Head of caudate nucleus (tissue), 42 donors: ENCODE measurements around the gene APPL2.

Experiments used
- DNase-seq, 42 donors: peaks; one replicate each; pipeline versions ENCODE4 v3.0.0 to v3.0.0-alpha.2; 2020 to 2021; ENCODE audit warnings: mixed read lengths in 7 of 42
- intact Hi-C: fragments of 100-400 bp; cut with DNase I; formaldehyde crosslinking; loops from one replicate; pipeline ENCODE4 v1.15.0; 2022

APPL2 gene

GRCh38 chr12:105226219-105226618, 9.8 kb downstream of the APPL2 start:
- intact Hi-C loops, result no loop called here
- DNase-seq, result peak; percentile 26 to 87 (median 68)

GRCh38 chr12:105225505-105226015, 10.4 kb downstream of the APPL2 start:
- intact Hi-C loops, result no loop called here
- DNase-seq, result no peak

- DNase-seq, result no peak
- intact Hi-C loops, result no loop called here
Measured at GRCh38 chr12:105224399-105224798, 11.6 kb downstream of the APPL2 start.

- no peak for DNase-seq
- intact Hi-C loops, result no loop called here
Measured at GRCh38 chr12:105223884-105224283, 12.1 kb downstream of the APPL2 start.

GRCh38 chr12:105223352-105223845, 12.6 kb downstream of the APPL2 start:
- intact Hi-C loops, result no loop called here
- DNase-seq, result no peak

- intact Hi-C loops, result no loop called here
- peak in 1 of 42 donors; percentile 22 for DNase-seq
Measured at GRCh38 chr12:105222726-105223351, 13.1 kb downstream of the APPL2 start.

GRCh38 chr12:105222284-105222655, 13.7 kb downstream of the APPL2 start:
- no peak for DNase-seq
- intact Hi-C loops, result no loop called here

- intact Hi-C loops, result no loop called here
- peak in 13 of 42 donors; percentile 13 to 65 (median 26) for DNase-seq
Measured at GRCh38 chr12:105221583-105222283, 14.2 kb downstream of the APPL2 start.

- intact Hi-C loops, result no loop called here
Measured at GRCh38 chr12:105220929-105221290, 15.1 kb downstream of the APPL2 start.

GRCh38 chr12:105220150-105220928, 15.6 kb downstream of the APPL2 start:
- DNase-seq, result no peak
- intact Hi-C loops, result no loop called here

More at GRCh38 chr12:105220929-105221290, 15.1 kb downstream of the APPL2 start:
- DNase-seq, result no peak

- DNase-seq, result no peak
- intact Hi-C loops, result no loop called here
Measured at GRCh38 chr12:105219261-105220028, 16.5 kb downstream of the APPL2 start.

- no peak for DNase-seq
- intact Hi-C loops, result no loop called here
Measured at GRCh38 chr12:105218434-105218833, 17.5 kb downstream of the APPL2 start.

GRCh38 chr12:105214670-105215375, 21.2 kb downstream of the APPL2 start:
- DNase-seq, result no peak
- intact Hi-C loops, result no loop called here

- intact Hi-C loops, result no loop called here
- no peak for DNase-seq
Measured at GRCh38 chr12:105214148-105214547, 21.8 kb downstream of the APPL2 start.

- intact Hi-C loops, result no loop called here
- DNase-seq, result no peak
Measured at GRCh38 chr12:105212438-105212837, 23.5 kb downstream of the APPL2 start.

- DNase-seq, result no peak
- intact Hi-C loops, result no loop called here
Measured at GRCh38 chr12:105209091-105209490, 26.9 kb downstream of the APPL2 start.

GRCh38 chr12:105206686-105207374, 29.1 kb downstream of the APPL2 start:
- intact Hi-C loops, result no loop called here
- DNase-seq, result no peak
